Esophagus squamous epithelium (tissue), 4 donors: ENCODE measurements around the gene TLR3.

ENCODE experiments used
- POLR2A ChIP-seq, 4 donors: fragments of 450-650 bp; IDR thresholded peaks; one replicate each; pipeline ENCODE4 v1.6.1; 2017; ENCODE audit warnings: antibody characterized with exemption in 4 of 4, mild to moderate bottlenecking in 4 of 4, moderate library complexity in 3 of 4
- TF ChIP-seq, protein P1 (sequence below), 6 experiments: fragments of 450-650 bp in 4 of 6; fragments of 200-600 bp in 2 of 6; sonication (generic) in 2 of 6; IDR thresholded peaks; one replicate each; pipeline ENCODE4 v1.5.1; 2016 to 2019; ENCODE audit warnings: antibody characterized with exemption in 6 of 6, mild to moderate bottlenecking in 4 of 6, moderate library complexity in 4 of 6

DNA sequence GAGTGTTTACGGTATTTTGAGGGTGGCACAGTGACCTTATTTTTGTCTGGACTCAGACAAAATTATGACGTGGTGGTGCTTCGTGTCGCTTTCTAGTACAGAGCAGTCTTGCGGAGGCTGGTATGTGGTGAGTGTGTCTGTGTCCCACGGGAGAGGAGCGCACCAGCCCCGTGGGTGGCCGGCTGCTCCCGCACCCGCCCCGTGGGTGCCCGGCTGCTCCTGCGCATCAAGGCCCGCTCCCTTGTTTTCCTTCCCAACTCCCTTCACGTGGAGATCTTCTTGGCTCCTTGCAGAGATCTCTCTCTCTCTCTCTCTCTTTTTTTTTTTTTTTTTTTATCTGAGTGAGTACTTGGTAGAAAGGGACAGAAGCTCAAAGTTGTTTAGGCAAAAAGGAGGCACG is 23.3 kb downstream of the TLR3 start:
- TF ChIP-seq, protein P1, sequence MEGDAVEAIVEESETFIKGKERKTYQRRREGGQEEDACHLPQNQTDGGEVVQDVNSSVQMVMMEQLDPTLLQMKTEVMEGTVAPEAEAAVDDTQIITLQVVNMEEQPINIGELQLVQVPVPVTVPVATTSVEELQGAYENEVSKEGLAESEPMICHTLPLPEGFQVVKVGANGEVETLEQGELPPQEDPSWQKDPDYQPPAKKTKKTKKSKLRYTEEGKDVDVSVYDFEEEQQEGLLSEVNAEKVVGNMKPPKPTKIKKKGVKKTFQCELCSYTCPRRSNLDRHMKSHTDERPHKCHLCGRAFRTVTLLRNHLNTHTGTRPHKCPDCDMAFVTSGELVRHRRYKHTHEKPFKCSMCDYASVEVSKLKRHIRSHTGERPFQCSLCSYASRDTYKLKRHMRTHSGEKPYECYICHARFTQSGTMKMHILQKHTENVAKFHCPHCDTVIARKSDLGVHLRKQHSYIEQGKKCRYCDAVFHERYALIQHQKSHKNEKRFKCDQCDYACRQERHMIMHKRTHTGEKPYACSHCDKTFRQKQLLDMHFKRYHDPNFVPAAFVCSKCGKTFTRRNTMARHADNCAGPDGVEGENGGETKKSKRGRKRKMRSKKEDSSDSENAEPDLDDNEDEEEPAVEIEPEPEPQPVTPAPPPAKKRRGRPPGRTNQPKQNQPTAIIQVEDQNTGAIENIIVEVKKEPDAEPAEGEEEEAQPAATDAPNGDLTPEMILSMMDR (IDR thresholded peaks at IDR 0.05), result no peak
- TF ChIP-seq POLR2A (IDR thresholded peaks at IDR 0.05), result no peak
